Transverse colon (tissue), 4 donors: ENCODE results near the gene TRNT1.

ENCODE experiments used
- CTCF ChIP-seq, 5 experiments: fragments of 200-600 bp in 3 of 5; fragments of 450-650 bp in 2 of 5; sonication (generic) in 3 of 5; IDR thresholded peaks; 1 replicate in 2 of 5; 2 replicates in 3 of 5; pipeline ENCODE4 v1.5.1; 2016 to 2017; ENCODE audit warnings: antibody characterized with exemption in 5 of 5, inconsistent platforms in 3 of 5, mild to moderate bottlenecking in 2 of 5, moderate library complexity in 1 of 5
- EP300 ChIP-seq: sonication (generic); formaldehyde crosslinking; IDR thresholded peaks from one replicate; pipeline ENCODE4 v1.6.1; 2017; ENCODE audit warnings: antibody characterized with exemption, low read depth
- POLR2A ChIP-seq: fragments of 450-650 bp; IDR thresholded peaks from one replicate; pipeline ENCODE4 v1.6.1; 2016; ENCODE audit warnings: antibody characterized with exemption, mild to moderate bottlenecking, moderate library complexity
- POLR2AphosphoS5 ChIP-seq, 3 donors: sonication (generic); formaldehyde crosslinking; IDR thresholded peaks; one replicate each; pipeline ENCODE4 v1.6.1; 2016; ENCODE audit warnings: antibody characterized with exemption in 3 of 3

- no peak for TF ChIP-seq CTCF (IDR thresholded peaks at IDR 0.05)
- TF ChIP-seq POLR2A: no peak
- no peak for TF ChIP-seq POLR2AphosphoS5 (IDR thresholded peaks at IDR 0.05)
- no peak for TF ChIP-seq EP300
Observed at GRCh38 chr3:3117651-3118050, 9.1 kb upstream of the TRNT1 start.
